Heart right ventricle (tissue), 16 donors: ENCODE data around the gene IL37. TPM values are rescaled to one million over a fixed set of nuclear protein-coding genes. Genes with fewer than 3 reads are reported as not detected.

Experiments used
- ATAC-seq, 8 donors: fragments of 200-7000 bp; cut with Tn5 transposase; one replicate each; pipeline ENCODE4 v1.9.1; 2020; ENCODE audit warnings: mild to moderate bottlenecking in 8 of 8, moderate library complexity in 8 of 8, moderate number of reproducible peaks in 1 of 8
- DNase-seq, 2 donors: peaks; one replicate each; pipeline ENCODE4 v3.0.0-alpha.2; 2020
- H3K27ac ChIP-seq, 10 donors: fragments of 200-600 bp; sonication (generic) in 2 of 10; one replicate each; pipeline versions ENCODE4 v1.5.0 to v1.8.0; 2020 to 2022; ENCODE audit warnings: mild to moderate bottlenecking in 3 of 10
- H3K27me3 ChIP-seq, 7 donors: fragments of 200-600 bp; one replicate each; pipeline ENCODE4 v1.8.0; 2021 to 2022; ENCODE audit warnings: mild to moderate bottlenecking in 2 of 7
- H3K36me3 ChIP-seq, 9 donors: fragments of 200-600 bp; sonication (generic) in 1 of 9; one replicate each; pipeline versions ENCODE4 v1.5.0 to v1.8.0; 2020 to 2022; ENCODE audit warnings: mild to moderate bottlenecking in 2 of 9
- H3K4me1 ChIP-seq, 9 donors: fragments of 200-600 bp; sonication (generic) in 1 of 9; one replicate each; pipeline versions ENCODE4 v1.5.0 to v1.8.0; 2020 to 2022; ENCODE audit warnings: mild to moderate bottlenecking in 4 of 9
- H3K4me3 ChIP-seq, 10 donors: fragments of 200-600 bp; sonication (generic) in 2 of 10; one replicate each; pipeline versions ENCODE4 v1.5.0 to v1.8.0; 2020 to 2022; ENCODE audit warnings: mild to moderate bottlenecking in 7 of 10, moderate library complexity in 2 of 10
- H3K9me3 ChIP-seq, 11 donors: fragments of 200-600 bp in 10 of 11; sonication (generic) in 2 of 11; one replicate each; pipeline versions ENCODE4 v1.5.0 to v1.8.0; 2013 to 2022; ENCODE audit warnings: mild to moderate bottlenecking in 2 of 11, control low read depth in 1 of 11, moderate library complexity in 1 of 11
- CTCF ChIP-seq, 9 donors: fragments of 200-600 bp; sonication (generic) in 2 of 9; IDR thresholded peaks; one replicate each; pipeline versions ENCODE4 v1.5.0 to v1.8.0; 2021 to 2022; ENCODE audit warnings: antibody characterized with exemption in 9 of 9, mild to moderate bottlenecking in 5 of 9, moderate library complexity in 1 of 9
- WGBS, 2 donors: extraction: QIAGEN DNeasy Blood & Tissue Kit; methylation state at CpG; one replicate each; pipeline ENCODE4 v1.1.7; 2013; ENCODE audit warnings: inconsistent platforms in 1 of 2; 5-methylcytosine and 5-hydroxymethylcytosine counted together
- intact Hi-C, 10 donors: fragments of 100-400 bp; cut with DNase I; formaldehyde crosslinking; loops; one replicate each; pipeline versions ENCODE4 v1.11.1 to v1.14.2; 2022
- polyA plus RNA-seq, 2 donors: library from polyadenylated mRNA; stranded (reverse); fragments of 200-250 nt; gene quantifications; one replicate each; pipeline ENCODE4 v1.2.3, GENCODE V29; 2013
- total RNA-seq, 10 donors: library from RNA; stranded (reverse); fragmentation: NEBNext Ultra II Directional in 3 of 10; extraction: Animal tissue kit (Norgen Biotek cat#: 25700) in 3 of 10; gene quantifications; one replicate each; pipeline versions ENCODE4 v1.2.1 to v1.2.4, GENCODE V29; 2021 to 2023
- donor health status: Arrhythmogenic right ventricular cardiomyopathy.
- donor health status: ischemic (EF 13 %, LVEDD 7.1; RV severe dilation, severe dysfunction).
- donor health status: healthy with polysubstance abuse.
- donor health status: DM: no; HTN: yes; CAD: no.
- donor health status: DM: no; HTN: no; CAD: no.
- donor health status: ischemic (EF 25% LVEDD 6.9; RV normal size, moderate dysfunction).
- donor health status: ischemic (EF 25% LVEDD 5.7; RV mildly dilated, moderate dysfunction).
- donor health status: healthy.
- donor health status: DM: yes; HTN: yes; CAD: no.
- donor health status: Ischemic cardiomyopathy.
- donor health status: ischemic (EF 35%, LVEDD 5.7; RV mildly dilated, moderate dysfunction).
- donor health status: nonischemic (EF 11% LVEDD 7.7; RV severe dilation, severe dysfunction).
- donor health status: DM: yes; HTN: yes; CAD: no.
- donor health status: PGD.
- donor health status: ischemic (EF 29% LVEDD 5.4; RV normal size, mild dysfunction).
- donor health status: nonischemic (EF 23%, LVEDD 6.1; RV moderate dilation, normal function).

Gene IL37
- total and polyA plus RNA-seq, 12 donors = not detected

- no peak for TF ChIP-seq CTCF (IDR thresholded peaks at IDR 0.05)
- ATAC-seq = no peak
These were observed 4.6 kb downstream of the IL37 start for GRCh38 chr2:112915300-112916144.

GRCh38 chr2:112916145-112916571, 5.2 kb downstream of the IL37 start:
- WGBS, 2 donors = 44 to 64% methylated on average over 3 of the region's 3 CpGs
- TF ChIP-seq CTCF (IDR thresholded peaks at IDR 0.05) = no peak

More at GRCh38 chr2:112915300-112916144, 4.6 kb downstream of the IL37 start:
- WGBS, 2 donors = 72 to 73% methylated on average over 7 of the region's 7 CpGs
- DNase-seq = no peak
- Histone ChIP-seq H3K9me3 (peaks cover 0 to 5% (median 0%) of the 10 kb centered on the region in 11 donors), H3K36me3 (no peaks in the 10 kb centered on the region), H3K4me3 (no peak overlapping the region), H3K27me3 (peaks cover 0 to 16% (median 0%) of the 10 kb centered on the region in 7 donors), H3K27ac (no peak overlapping the region), H3K4me1 (no peaks in the 10 kb centered on the region)
- intact Hi-C loops = no loop called here

GRCh38 chr2:112916625-112917247, 5.8 kb downstream of the IL37 start:
- ATAC-seq (no peak), DNase-seq (no peak)
- Histone ChIP-seq H3K4me3 (no peak overlapping the region), H3K27ac (no peak overlapping the region), H3K4me1 (no peaks in the 10 kb centered on the region), H3K27me3 (peaks cover 0 to 7% (median 0%) of the 10 kb centered on the region in 7 donors), H3K9me3 (peaks cover 0 to 5% (median 0%) of the 10 kb centered on the region in 11 donors), H3K36me3 (no peaks in the 10 kb centered on the region)
- intact Hi-C loops = no loop called here
- 83 to 84% methylated on average over 4 of the region's 4 CpGs for WGBS, 2 donors
- TF ChIP-seq CTCF (IDR thresholded peaks at IDR 0.05) = no peak

More at GRCh38 chr2:112916145-112916571, 5.2 kb downstream of the IL37 start:
- ATAC-seq = no peak
- H3K27me3 ChIP-seq = peaks cover 0 to 12% (median 0%) of the 10 kb centered on the region in 7 donors
- H3K36me3 ChIP-seq = no peaks in the 10 kb centered on the region
- DNase-seq = no peak
- H3K9me3 ChIP-seq = peaks cover 0 to 5% (median 0%) of the 10 kb centered on the region in 11 donors
- no peak overlapping the region for H3K27ac ChIP-seq
- no peaks in the 10 kb centered on the region for H3K4me1 ChIP-seq
- intact Hi-C loops = no loop called here
- no peak overlapping the region for H3K4me3 ChIP-seq

GRCh38 chr2:112917856-112918255, 6.9 kb downstream of the IL37 start:
- Histone ChIP-seq H3K27ac (no peak overlapping the region), H3K9me3 (peaks cover 0 to 5% (median 0%) of the 10 kb centered on the region in 11 donors), H3K36me3 (no peaks in the 10 kb centered on the region), H3K4me3 (no peak overlapping the region), H3K27me3 (peaks cover 0 to 7% (median 0%) of the 10 kb centered on the region in 7 donors), H3K4me1 (no peaks in the 10 kb centered on the region)
- 92% methylated on average over 5 of the region's 5 CpGs for WGBS, 2 donors
- TF ChIP-seq CTCF (IDR thresholded peaks at IDR 0.05) = no peak
- DNase-seq (no peak), ATAC-seq (no peak)
- intact Hi-C loops = no loop called here
